ENCODE measurements around the gene TBCCD1.

GRCh38 chr3:186605561-186606545 lies 38.7 kb upstream of the TBCCD1 start:
- TF ChIP-seq CTCF (IDR thresholded peaks at IDR 0.05) (no peak), POLR2AphosphoS5 (IDR thresholded peaks at IDR 0.05; ENCODE audit: low read depth, low read length) (no peak), REST (IDR thresholded peaks at IDR 0.05; ENCODE audit: insufficient read depth in 1 of 2, low read depth in 2 of 2, low read length in 1 of 2) (no peak)

Data from Panc1 (cell line).